K562 (cell line): ENCODE measurements around the gene CHST12. TPM values are rescaled to one million over a fixed set of nuclear protein-coding genes. Genes with fewer than 3 reads are reported as not detected.
A peak's percentile ranks its signal among the peaks of the same experiment; 100 is the strongest.

Experiments
- CCNT2 ChIP-seq: IDR thresholded peaks from 2 replicates; pipeline ENCODE4 v1.6.1; 2011; ENCODE audit warnings: borderline replicate concordance, low read depth, mild to moderate bottlenecking, moderate library complexity, mixed read lengths, low read length; ENCODE audit not compliant: insufficient read length; ENCODE audit errors: extremely low read depth
- DIDO1 ChIP-seq: fragments of 450-650 bp; IDR thresholded peaks from 2 replicates; pipeline ENCODE4 v1.6.1; 2016; ENCODE audit warnings: low read depth, missing biosample characterization, missing genetic modification characterization
- ERF ChIP-seq: fragments of 450-650 bp; formaldehyde crosslinking; IDR thresholded peaks from 2 replicates; pipeline ENCODE4 v1.4.0; 2020; ENCODE audit warnings: mild to moderate bottlenecking, mixed read lengths
- ETS1 ChIP-seq: conservative IDR thresholded peaks from 2 replicates; pipeline ENCODE4 v1.6.1; 2011; ENCODE audit warnings: low read depth, mild to moderate bottlenecking, low read length; ENCODE audit not compliant: control insufficient read depth
- FIP1L1 ChIP-seq: fragments of 200-400 bp; formaldehyde crosslinking; IDR thresholded peaks from 2 replicates; pipeline ENCODE4 v1.6.1; 2018; ENCODE audit warnings: mild to moderate bottlenecking, low read depth, low read length; ENCODE audit not compliant: poor library complexity, severe bottlenecking
- FOXM1 ChIP-seq, 2 experiments: fragments of 450-650 bp in 1 of 2; sonication (generic) in 1 of 2; formaldehyde crosslinking in 1 of 2; IDR thresholded peaks; 2 replicates each; pipeline versions ENCODE4 v1.6.1 to v1.9.0; 2017 to 2022; ENCODE audit warnings: low read depth in 2 of 2, mild to moderate bottlenecking in 2 of 2, missing genetic modification reagents in 1 of 2, moderate library complexity in 1 of 2
- HNRNPH1 ChIP-seq: fragments of 200-400 bp; formaldehyde crosslinking; optimal IDR thresholded peaks from 2 replicates; pipeline ENCODE3; 2017; ENCODE audit warnings: low read depth, mild to moderate bottlenecking, low read length, moderate library complexity
- MAX ChIP-seq: sonication (generic); formaldehyde crosslinking; IDR thresholded peaks from 2 replicates; pipeline ENCODE4 v1.9.0; 2022; ENCODE audit warnings: mild to moderate bottlenecking, missing genetic modification reagents
- NKRF ChIP-seq: fragments of 450-650 bp; IDR thresholded peaks from 2 replicates; pipeline ENCODE4 v1.6.1; 2016; ENCODE audit warnings: borderline replicate concordance
- POLR2H ChIP-seq: IDR thresholded peaks from 2 replicates; pipeline ENCODE4 v1.6.1; 2016; ENCODE audit warnings: missing genetic modification characterization, low read depth, mild to moderate bottlenecking, control low read depth, missing compliant biosample characterization, moderate library complexity
- ZBTB1 ChIP-seq: sonication (generic); formaldehyde crosslinking; IDR thresholded peaks from 2 replicates; pipeline ENCODE4 v1.8.1; 2023; ENCODE audit warnings: missing genetic modification reagents, low read depth, mild to moderate bottlenecking, borderline replicate concordance
- ZBTB17 ChIP-seq: fragments of 450-650 bp; formaldehyde crosslinking; IDR thresholded peaks from 2 replicates; pipeline ENCODE4 v1.4.0; 2020; ENCODE audit warnings: mild to moderate bottlenecking
- ZMIZ1 ChIP-seq, 2 experiments: fragments of 150-350 bp in 1 of 2; IDR thresholded peaks; 2 replicates each; pipeline ENCODE4 v1.6.1; 2012 to 2016; ENCODE audit warnings: low read depth in 2 of 2, low read length in 2 of 2, mild to moderate bottlenecking in 1 of 2, moderate library complexity in 1 of 2
- ZNF583 ChIP-seq: fragments of 250-450 bp; sonication (Bioruptor Pico); IDR thresholded peaks from 2 replicates; pipeline ENCODE4 v1.4.0; 2020
- ZNF639 ChIP-seq, 2 experiments: fragments of 200-800 bp in 1 of 2; sonication (Bioruptor generic) in 1 of 2; sonication (generic) in 1 of 2; formaldehyde crosslinking in 1 of 2; IDR thresholded peaks in 1 of 2; conservative IDR thresholded peaks in 1 of 2; 2 replicates each; pipeline versions ENCODE4 v1.5.0 to v1.6.1; 2016 to 2020; ENCODE audit warnings: missing compliant biosample characterization in 1 of 2, missing genetic modification characterization in 1 of 2, missing genetic modification reagents in 1 of 2
- ZNF76 ChIP-seq: fragments of 250-450 bp; sonication (Bioruptor Pico); IDR thresholded peaks from 2 replicates; pipeline ENCODE4 v1.4.0; 2020; ENCODE audit warnings: mild to moderate bottlenecking, moderate library complexity, borderline replicate concordance
- polyA plus RNA-seq, 8 experiments: library from polyadenylated mRNA; depleted of rRNA in 4 of 8; stranded (reverse) in 5 of 8; unstranded in 3 of 8; fragments of >200 nt; fragmentation: Nextera tagmentation in 2 of 8; fragmentation: Illumina TruSeq in 1 of 8; extraction: Ambion mirVana in 2 of 8; extraction: Trizol in 1 of 8; gene quantifications; 2 replicates each; pipeline versions ENCODE4 v1.2.1 to v1.2.3, GENCODE V29; 2011 to 2014; ENCODE audit warnings: inconsistent platforms in 1 of 8, missing spikeins in 1 of 8
- total RNA-seq, 7 experiments: library from RNA; depleted of rRNA in 6 of 7; stranded (reverse); fragments of >200 nt in 6 of 7; fragmentation: Illumina TruSeq in 2 of 7; extraction: Trizol in 2 of 7; gene quantifications; 2 replicates each; pipeline versions ENCODE4 v1.2.1 to v1.2.3, GENCODE V29; 2011 to 2021; ENCODE audit warnings: low replicate concordance in 1 of 7

CHST12 gene
- total and polyA plus RNA-seq, 9 of the 15 experiments (the other 6 are each of a cell fraction or from before 2014, with no cell fraction given), result 0.18 to 19.8 (median 3.6) TPM

- TF ChIP-seq NKRF (peak; percentile 30; the same call in 1 of the 2 replicates), ZBTB17 (CRISPR knock-in tag) (peak; percentile 29; the same call in 1 of the 2 replicates), ZBTB1 (peak; percentile 82; the same call in 1 of the 2 replicates), FOXM1 (IDR thresholded peaks at IDR 0.05; ENCODE audit: low read depth) (no peak), FOXM1 (CRISPR knock-in tag; IDR thresholded peaks at IDR 0.05; ENCODE audit: low read depth) (peak; percentile 88; the same call in 1 of the 2 replicates), ERF (0 out of 2 replicates have a peak, but pooled peaks have one; percentile 59), POLR2H (tag) (peak; percentile 49; the same call in 1 of the 2 replicates), CCNT2 (peak; percentile 81), MAX (CRISPR knock-in tag) (peak; percentile 100), FIP1L1 (peak; percentile 57), HNRNPH1 (no peak), DIDO1 (tag) (peak; percentile 5; the same call in 1 of the 2 replicates), ZMIZ1 (IDR thresholded peaks at IDR 0.05; ENCODE audit: low read depth in 2 of 2, low read length in 2 of 2) (0 out of 4 replicates have a peak, but pooled peaks have one; percentile 10 to 25), ZNF639 (CRISPR knock-in tag; conservative IDR thresholded peaks at IDR 0.05 in 1 of 2, IDR thresholded peaks at IDR 0.05 in 1 of 2) (peak in 1 of 2 experiments; percentile 94; a peak in 2 of 4 replicates), ETS1 (peak; percentile 79), ZNF76 (CRISPR knock-in tag) (0 out of 2 replicates have a peak, but pooled peaks have one; percentile 23), ZNF583 (CRISPR knock-in tag) (peak; percentile 86; the same call in 1 of the 2 replicates)
Observed at GRCh38 chr7:2353936-2354185, 49.5 kb upstream of the CHST12 start (continued).
